GM18502 (cell line): ENCODE results near the gene DPF3.

Source experiments
- ATAC-seq: cut with Tn5 transposase; IDR thresholded peaks from one replicate; pipeline ENCODE4 v1.9.1; 2021; ENCODE audit warnings: mild to moderate bottlenecking; ENCODE audit not compliant: unreplicated experiment, poor library complexity

The DPF3 gene

GRCh38 chr14:72589652-72590051, 304.2 kb downstream of the DPF3 start:
- no peak for ATAC-seq

GRCh38 chr14:72588521-72588920, 305.4 kb downstream of the DPF3 start:
- ATAC-seq = no peak

- no peak for ATAC-seq
Measured at GRCh38 chr14:72583316-72584272, 310.3 kb downstream of the DPF3 start.

- no peak for ATAC-seq
Measured at GRCh38 chr14:72582582-72582981, 311.3 kb downstream of the DPF3 start.

GRCh38 chr14:72578514-72578913, 315.4 kb downstream of the DPF3 start:
- ATAC-seq = no peak

GRCh38 chr14:72577521-72577920, 316.4 kb downstream of the DPF3 start:
- no peak for ATAC-seq

- no peak for ATAC-seq
Measured at GRCh38 chr14:72576258-72576657, 317.6 kb downstream of the DPF3 start.

- no peak for ATAC-seq
Measured at GRCh38 chr14:72574715-72575114, 319.2 kb downstream of the DPF3 start.

- ATAC-seq = no peak
Measured at GRCh38 chr14:72573725-72574417, 320.0 kb downstream of the DPF3 start.
